ENCODE results near the gene GUCA2A. TPM values are rescaled to one million over a fixed set of nuclear protein-coding genes. Genes with fewer than 3 reads are reported as not detected.

Gene GUCA2A
- total and polyA plus RNA-seq, 2 of the 8 experiments (the other 6 are each of a cell fraction or from before 2014, with no cell fraction given), result not detected

- TF ChIP-seq ATF3 (IDR thresholded peaks at IDR 0.05; ENCODE audit: insufficient read depth, low read depth, low read length) (no peak), TBP (IDR thresholded peaks at IDR 0.05; ENCODE audit: low read depth, low read length) (no peak), SRF (IDR thresholded peaks at IDR 0.05; ENCODE audit: low read depth, low read length) (no peak), CEBPB (IDR thresholded peaks at IDR 0.05; ENCODE audit: low read depth, low read length) (no peak)
Measured at GRCh38 chr1:42127767-42128166, 36.8 kb downstream of the GUCA2A start (continued).

All from H1 (cell line).